ENCODE results near the gene ALPK1.

Gene ALPK1

GRCh38 chr4:112377171-112377570, 80.0 kb downstream of the ALPK1 start:
- no peak for TF ChIP-seq CTCF (IDR thresholded peaks at IDR 0.05; ENCODE audit: insufficient read depth, low read depth, low read length, missing control alignments)
- no peak for DNase-seq (ENCODE audit: low read depth)
- H3K4me3 ChIP-seq (ENCODE audit: low read length), result no peak overlapping the region

GRCh38 chr4:112377594-112378242, 80.5 kb downstream of the ALPK1 start:
- H3K4me3 ChIP-seq (ENCODE audit: low read length), result no peak overlapping the region
- DNase-seq (ENCODE audit: low read depth), result no peak
- no peak for TF ChIP-seq CTCF (IDR thresholded peaks at IDR 0.05; ENCODE audit: insufficient read depth, low read depth, low read length, missing control alignments)

GRCh38 chr4:112378243-112378620, 81.1 kb downstream of the ALPK1 start:
- no peak for DNase-seq (ENCODE audit: low read depth)
- H3K4me3 ChIP-seq (ENCODE audit: low read length), result no peak overlapping the region
- TF ChIP-seq CTCF (IDR thresholded peaks at IDR 0.05; ENCODE audit: insufficient read depth, low read depth, low read length, missing control alignments), result no peak

GRCh38 chr4:112378858-112379257, 81.7 kb downstream of the ALPK1 start:
- no peak overlapping the region for H3K4me3 ChIP-seq (ENCODE audit: low read length)
- TF ChIP-seq CTCF (IDR thresholded peaks at IDR 0.05; ENCODE audit: insufficient read depth, low read depth, low read length, missing control alignments), result no peak
- no peak for DNase-seq (ENCODE audit: low read depth)

- TF ChIP-seq CTCF (IDR thresholded peaks at IDR 0.05; ENCODE audit: insufficient read depth, low read depth, low read length, missing control alignments), result no peak
- no peak overlapping the region for H3K4me3 ChIP-seq (ENCODE audit: low read length)
Observed at GRCh38 chr4:112379306-112379705, 82.1 kb downstream of the ALPK1 start.

GRCh38 chr4:112381996-112382692, 85.0 kb downstream of the ALPK1 start:
- no peak overlapping the region for H3K4me3 ChIP-seq (ENCODE audit: low read length)
- TF ChIP-seq CTCF (IDR thresholded peaks at IDR 0.05; ENCODE audit: insufficient read depth, low read depth, low read length, missing control alignments), result no peak
- DNase-seq (ENCODE audit: low read depth), result no peak

More at GRCh38 chr4:112379306-112379705, 82.1 kb downstream of the ALPK1 start:
- DNase-seq (ENCODE audit: low read depth), result no peak

- TF ChIP-seq CTCF (IDR thresholded peaks at IDR 0.05; ENCODE audit: insufficient read depth, low read depth, low read length, missing control alignments), result no peak
- no peak overlapping the region for H3K4me3 ChIP-seq (ENCODE audit: low read length)
- DNase-seq (ENCODE audit: low read depth), result no peak
Observed at GRCh38 chr4:112386071-112386470, 88.9 kb downstream of the ALPK1 start.
